ENCODE data around the gene SCARB1. TPM values are rescaled to one million over a fixed set of nuclear protein-coding genes. Genes with fewer than 3 reads are reported as not detected.

SCARB1 gene
- total RNA-seq, 1 donor = 9.4 TPM

DNA sequence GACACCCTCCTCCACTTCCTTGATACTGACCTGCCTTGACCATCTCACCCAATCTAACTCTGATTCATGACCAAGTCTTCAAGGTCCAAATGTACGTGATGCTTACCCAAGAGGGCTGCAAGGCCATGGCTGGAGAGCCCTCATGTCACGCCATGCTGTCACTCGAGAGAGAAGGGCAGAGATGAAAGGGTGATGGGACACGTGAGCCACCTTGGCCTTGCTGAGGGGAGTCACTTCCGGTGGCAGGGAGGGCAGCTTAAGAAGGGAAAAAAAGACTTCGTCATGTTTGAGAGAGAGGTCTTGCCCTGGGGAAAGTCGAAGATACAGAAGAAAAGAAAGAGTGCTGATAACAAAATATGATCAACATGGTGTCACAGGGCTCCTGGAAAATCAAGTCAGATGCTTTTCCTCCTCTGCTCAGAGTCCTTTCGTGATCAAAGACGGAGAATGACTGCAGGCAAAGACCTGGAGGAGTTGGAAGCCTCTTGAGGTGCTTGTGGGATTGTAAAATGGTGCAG is 3.3 kb upstream of the SCARB1 start:
- no peak overlapping the region for H3K4me3 ChIP-seq (ENCODE audit: insufficient read depth, low read length)
- H2AFZ ChIP-seq (ENCODE audit: low read length) = peak overlapping the region; percentile 2
- H3K9me3 ChIP-seq (ENCODE audit: low read depth, low read length) = no peaks in the 10 kb centered on the region
- no peak overlapping the region for H3K4me2 ChIP-seq (ENCODE audit: insufficient read depth, low read length)
- H3K4me1 ChIP-seq (ENCODE audit: insufficient read depth, low read length) = peaks cover 20% of the 10 kb centered on the region
- TF ChIP-seq, protein P1, sequence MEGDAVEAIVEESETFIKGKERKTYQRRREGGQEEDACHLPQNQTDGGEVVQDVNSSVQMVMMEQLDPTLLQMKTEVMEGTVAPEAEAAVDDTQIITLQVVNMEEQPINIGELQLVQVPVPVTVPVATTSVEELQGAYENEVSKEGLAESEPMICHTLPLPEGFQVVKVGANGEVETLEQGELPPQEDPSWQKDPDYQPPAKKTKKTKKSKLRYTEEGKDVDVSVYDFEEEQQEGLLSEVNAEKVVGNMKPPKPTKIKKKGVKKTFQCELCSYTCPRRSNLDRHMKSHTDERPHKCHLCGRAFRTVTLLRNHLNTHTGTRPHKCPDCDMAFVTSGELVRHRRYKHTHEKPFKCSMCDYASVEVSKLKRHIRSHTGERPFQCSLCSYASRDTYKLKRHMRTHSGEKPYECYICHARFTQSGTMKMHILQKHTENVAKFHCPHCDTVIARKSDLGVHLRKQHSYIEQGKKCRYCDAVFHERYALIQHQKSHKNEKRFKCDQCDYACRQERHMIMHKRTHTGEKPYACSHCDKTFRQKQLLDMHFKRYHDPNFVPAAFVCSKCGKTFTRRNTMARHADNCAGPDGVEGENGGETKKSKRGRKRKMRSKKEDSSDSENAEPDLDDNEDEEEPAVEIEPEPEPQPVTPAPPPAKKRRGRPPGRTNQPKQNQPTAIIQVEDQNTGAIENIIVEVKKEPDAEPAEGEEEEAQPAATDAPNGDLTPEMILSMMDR (IDR thresholded peaks at IDR 0.05; ENCODE audit: extremely low read depth, low read depth, low read length) = no peak
- H3K79me2 ChIP-seq (ENCODE audit: insufficient read depth, low read length) = no peaks in the 10 kb centered on the region
- H3K27me3 ChIP-seq (ENCODE audit: insufficient read depth, low read length) = no peaks in the 10 kb centered on the region
- no peaks in the 10 kb centered on the region for H4K20me1 ChIP-seq (ENCODE audit: insufficient read depth, low read length)
- no peak for DNase-seq (ENCODE audit: insufficient read length, low spot score, missing footprints)
- H3K36me3 ChIP-seq (ENCODE audit: insufficient read depth, low read length) = no peaks in the 10 kb centered on the region
- H3K27ac ChIP-seq (ENCODE audit: low read depth, low read length) = no peak overlapping the region

DNA sequence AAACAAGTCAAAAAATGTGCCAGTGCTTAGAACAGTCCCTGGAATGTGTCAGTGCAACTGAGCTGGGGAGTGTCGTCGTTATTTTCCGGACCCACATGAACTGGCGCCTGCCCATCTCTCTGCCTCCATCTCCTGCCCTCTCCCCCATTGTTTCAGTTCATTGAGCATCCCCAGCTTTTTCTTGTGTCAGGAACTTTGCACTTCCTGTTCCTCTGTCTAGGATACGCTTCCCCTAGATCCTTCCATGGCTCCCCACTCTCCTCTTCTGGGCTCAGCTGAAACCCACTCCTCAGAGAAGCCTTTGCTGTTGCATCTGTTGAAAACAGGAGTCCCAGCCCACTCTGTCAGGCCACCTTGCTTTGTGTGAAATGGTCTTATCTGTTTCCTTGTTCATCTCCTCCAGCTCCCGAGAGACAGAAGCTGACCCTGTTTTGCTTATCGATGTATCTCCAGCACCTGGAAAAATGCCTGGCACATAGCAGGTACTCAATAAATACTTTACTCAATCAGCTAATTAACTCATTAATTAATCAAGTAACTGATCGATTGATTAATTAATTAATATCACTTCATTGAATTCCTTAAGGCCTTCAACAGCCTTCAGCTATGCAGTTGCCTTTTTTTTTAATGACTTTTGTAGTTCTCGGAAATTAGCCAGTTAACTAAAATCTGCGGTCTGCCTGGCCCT is 2.7 kb upstream of the SCARB1 start:
- no peaks in the 10 kb centered on the region for H4K20me1 ChIP-seq (ENCODE audit: insufficient read depth, low read length)
- no peak for DNase-seq (ENCODE audit: insufficient read length, low spot score, missing footprints)
- H2AFZ ChIP-seq (ENCODE audit: low read length) = no peak overlapping the region
- H3K4me2 ChIP-seq (ENCODE audit: insufficient read depth, low read length) = no peak overlapping the region
- no peak overlapping the region for H3K4me3 ChIP-seq (ENCODE audit: insufficient read depth, low read length)
- TF ChIP-seq, protein P1 (IDR thresholded peaks at IDR 0.05; ENCODE audit: extremely low read depth, low read depth, low read length) = no peak
- no peaks in the 10 kb centered on the region for H3K36me3 ChIP-seq (ENCODE audit: insufficient read depth, low read length)
- no peaks in the 10 kb centered on the region for H3K9me3 ChIP-seq (ENCODE audit: low read depth, low read length)
- no peaks in the 10 kb centered on the region for H3K79me2 ChIP-seq (ENCODE audit: insufficient read depth, low read length)
- no peaks in the 10 kb centered on the region for H3K27me3 ChIP-seq (ENCODE audit: insufficient read depth, low read length)
- peaks cover 20% of the 10 kb centered on the region for H3K4me1 ChIP-seq (ENCODE audit: insufficient read depth, low read length)
- H3K27ac ChIP-seq (ENCODE audit: low read depth, low read length) = no peak overlapping the region

DNA sequence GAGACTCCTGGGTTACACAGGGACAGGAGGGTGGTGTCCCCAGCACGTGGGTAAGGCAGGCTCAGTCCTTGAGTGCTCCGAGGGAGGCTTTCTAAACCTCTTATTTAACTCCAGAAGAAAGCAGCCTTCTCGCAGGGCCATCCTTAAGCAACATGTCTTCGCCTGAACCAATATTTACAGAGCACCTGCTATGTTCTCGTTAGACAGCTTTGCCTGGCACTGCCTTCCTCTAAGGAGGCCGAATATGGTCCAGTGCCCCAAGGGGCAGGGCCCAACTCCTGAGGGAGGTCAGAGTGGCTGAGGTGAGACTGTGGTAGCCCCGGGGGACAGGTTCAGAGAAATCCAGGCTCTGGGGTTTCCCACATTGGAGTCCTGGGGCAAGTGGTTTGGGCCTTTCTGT is 2.1 kb upstream of the SCARB1 start:
- Histone ChIP-seq H3K27ac (ENCODE audit: low read depth, low read length) (no peak overlapping the region), H3K4me2 (ENCODE audit: insufficient read depth, low read length) (no peak overlapping the region), H2AFZ (ENCODE audit: low read length) (no peak overlapping the region), H3K9me3 (ENCODE audit: low read depth, low read length) (no peaks in the 10 kb centered on the region), H4K20me1 (ENCODE audit: insufficient read depth, low read length) (no peaks in the 10 kb centered on the region), H3K36me3 (ENCODE audit: insufficient read depth, low read length) (no peaks in the 10 kb centered on the region), H3K4me3 (ENCODE audit: insufficient read depth, low read length) (no peak overlapping the region), H3K4me1 (ENCODE audit: insufficient read depth, low read length) (peaks cover 20% of the 10 kb centered on the region), H3K27me3 (ENCODE audit: insufficient read depth, low read length) (no peaks in the 10 kb centered on the region), H3K79me2 (ENCODE audit: insufficient read depth, low read length) (no peaks in the 10 kb centered on the region)
- DNase-seq (ENCODE audit: insufficient read length, low spot score, missing footprints) = no peak
- TF ChIP-seq, protein P1 (IDR thresholded peaks at IDR 0.05; ENCODE audit: extremely low read depth, low read depth, low read length) = no peak

DNA sequence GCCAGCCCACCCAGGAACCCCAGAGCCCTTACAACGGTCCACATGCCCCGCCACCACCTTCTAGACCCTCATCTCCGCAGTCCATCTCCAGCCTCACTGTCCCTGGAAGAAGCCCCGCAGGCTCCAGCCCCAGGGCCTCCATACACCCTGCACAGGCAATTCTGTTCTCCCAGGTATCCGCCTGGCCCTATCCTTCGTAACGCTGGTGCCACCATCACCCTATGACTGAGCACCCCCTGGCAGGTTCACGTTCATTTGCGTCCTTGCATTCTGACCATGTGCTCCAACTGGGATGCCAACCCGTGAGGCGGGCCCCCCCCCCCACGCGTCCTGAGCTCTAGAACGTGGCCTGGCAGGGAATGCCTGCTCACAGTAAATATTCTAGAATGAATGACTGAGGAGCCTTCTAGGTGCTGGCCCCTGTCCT is 675 bp upstream of the SCARB1 start:
- Histone ChIP-seq H3K27me3 (ENCODE audit: insufficient read depth, low read length) (no peaks in the 10 kb centered on the region), H3K4me2 (ENCODE audit: insufficient read depth, low read length) (peak overlapping the region; percentile 90), H3K9me3 (ENCODE audit: low read depth, low read length) (no peaks in the 10 kb centered on the region), H4K20me1 (ENCODE audit: insufficient read depth, low read length) (no peaks in the 10 kb centered on the region), H3K4me3 (ENCODE audit: insufficient read depth, low read length) (peak overlapping the region; percentile 82), H2AFZ (ENCODE audit: low read length) (peak overlapping the region; percentile 93), H3K27ac (ENCODE audit: low read depth, low read length) (peak overlapping the region; percentile 48), H3K4me1 (ENCODE audit: insufficient read depth, low read length) (peaks cover 20% of the 10 kb centered on the region), H3K36me3 (ENCODE audit: insufficient read depth, low read length) (no peaks in the 10 kb centered on the region), H3K79me2 (ENCODE audit: insufficient read depth, low read length) (no peaks in the 10 kb centered on the region)
- peak; percentile 3 for DNase-seq (ENCODE audit: insufficient read length, low spot score, missing footprints)
- TF ChIP-seq, protein P1 (IDR thresholded peaks at IDR 0.05; ENCODE audit: extremely low read depth, low read depth, low read length) = no peak

All from osteoblast (primary cell).